ENCODE results near the gene PAQR5.

- TF ChIP-seq CTCF (IDR thresholded peaks at IDR 0.05): no peak
- TF ChIP-seq POLR2A (IDR thresholded peaks at IDR 0.05): no peak
Measured at GRCh38 chr15:69305204-69305931, 6.7 kb downstream of the PAQR5 start.

All from gastroesophageal sphincter (tissue), 3 donors.